A549 (cell line): ENCODE measurements around the gene GRIK4.

Experiments used
- CTCF ChIP-seq: fragments of >200 bp; sonication (Bioruptor Twin); formaldehyde crosslinking; IDR thresholded peaks from 3 replicates; pipeline ENCODE4 v1.5.1; 2016
- HDAC2 ChIP-seq: fragments of 200-600 bp; sonication (generic); IDR thresholded peaks from 2 replicates; pipeline ENCODE4 v1.6.1; 2016
- JUN ChIP-seq, 2 experiments: fragments of >200 bp; sonication (Bioruptor Twin); formaldehyde crosslinking; IDR thresholded peaks; 2 replicates in 1 of 2; 3 replicates in 1 of 2; pipeline ENCODE4 v1.6.1; 2016 to 2017
- RNF2 ChIP-seq: fragments of 200-600 bp; sonication (generic); IDR thresholded peaks from 2 replicates; pipeline ENCODE4 v1.6.1; 2016; ENCODE audit warnings: low read depth, mild to moderate bottlenecking, antibody characterized with exemption, moderate library complexity, borderline replicate concordance
- USF2 ChIP-seq: fragments of 450-650 bp; IDR thresholded peaks from 2 replicates; pipeline ENCODE4 v1.6.1; 2014; ENCODE audit warnings: antibody characterized with exemption

- TF ChIP-seq USF2 (no peak), HDAC2 (no peak), CTCF (no peak), JUN (IDR thresholded peaks at IDR 0.05) (no peak), RNF2 (no peak)
Measured at GRCh38 chr11:120519474-120519873, 7.9 kb downstream of the GRIK4 start.
